ENCODE measurements around the gene MTHFSD.

The MTHFSD gene

GRCh38 chr16:86542756-86543750 lies 12.0 kb downstream of the MTHFSD start:
- Histone ChIP-seq H3K9me3 (no peaks in the 10 kb centered on the region), H3K27me3 (ENCODE audit: low read depth) (no peaks in the 10 kb centered on the region), H3K36me3 (replicated peaks) (peaks cover 36% of the 10 kb centered on the region), H3K4me1 (no peaks in the 10 kb centered on the region), H3K4me3 (no peak overlapping the region)
- in situ Hi-C loops (cut with MboI; ENCODE audit: low sequenced_read_pairs): no loop called here
- no peak for DNase-seq (ENCODE audit: low spot score in 2 of 2)

- no peak for DNase-seq (ENCODE audit: low spot score in 2 of 2)
- Histone ChIP-seq H3K9me3 (no peaks in the 10 kb centered on the region), H3K27me3 (ENCODE audit: low read depth) (no peaks in the 10 kb centered on the region), H3K36me3 (replicated peaks) (peaks cover 27% of the 10 kb centered on the region), H3K4me1 (no peaks in the 10 kb centered on the region), H3K4me3 (no peak overlapping the region)
- in situ Hi-C loops (cut with MboI; ENCODE audit: low sequenced_read_pairs): no loop called here
These were observed 13.5 kb downstream of the MTHFSD start for GRCh38 chr16:86541560-86541959.

GRCh38 chr16:86540894-86541293 lies 14.1 kb downstream of the MTHFSD start:
- DNase-seq (ENCODE audit: low spot score in 2 of 2): no peak
- Histone ChIP-seq H3K36me3 (replicated peaks) (peaks cover 26% of the 10 kb centered on the region), H3K4me3 (no peak overlapping the region), H3K9me3 (no peaks in the 10 kb centered on the region), H3K27me3 (ENCODE audit: low read depth) (no peaks in the 10 kb centered on the region), H3K4me1 (no peaks in the 10 kb centered on the region)
- in situ Hi-C loops (cut with MboI; ENCODE audit: low sequenced_read_pairs): no loop called here

DNA sequence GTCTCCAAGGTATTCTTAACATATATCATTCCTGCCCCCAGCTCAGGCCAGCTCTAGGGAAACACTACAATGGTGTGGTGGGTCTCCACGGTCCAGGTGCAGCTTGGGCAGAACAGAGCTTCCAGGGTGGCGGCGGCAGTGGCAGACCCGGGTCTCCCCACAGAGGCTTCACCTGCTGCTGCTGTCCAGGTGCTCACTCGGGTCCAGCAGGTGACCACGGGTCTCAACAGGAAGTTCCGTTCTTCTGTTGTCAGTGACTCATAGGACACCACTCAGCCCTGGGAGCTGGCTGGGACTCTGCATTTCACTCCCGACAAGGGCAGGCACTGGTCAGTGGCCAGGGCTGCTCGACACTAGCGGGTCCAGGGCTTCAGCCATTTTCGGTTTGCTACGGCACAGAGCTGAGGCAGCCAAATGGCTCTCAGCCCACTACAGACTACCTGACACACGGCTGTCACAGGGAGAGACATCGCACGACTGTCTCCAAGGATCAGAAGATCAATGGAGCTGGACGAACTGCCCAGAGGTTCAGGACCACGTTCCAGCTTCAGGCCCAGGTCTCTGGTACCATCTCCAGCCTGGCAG lies 16.7 kb downstream of the MTHFSD start:
- no peak for DNase-seq (ENCODE audit: low spot score in 2 of 2)
- H3K4me3 ChIP-seq: no peak overlapping the region
- peaks cover 23% of the 10 kb centered on the region for H3K36me3 ChIP-seq (replicated peaks)
- in situ Hi-C loops (cut with MboI; ENCODE audit: low sequenced_read_pairs): no loop called here
- no peaks in the 10 kb centered on the region for H3K4me1 ChIP-seq
- H3K27me3 ChIP-seq (ENCODE audit: low read depth): no peaks in the 10 kb centered on the region
- no peaks in the 10 kb centered on the region for H3K9me3 ChIP-seq

DNA sequence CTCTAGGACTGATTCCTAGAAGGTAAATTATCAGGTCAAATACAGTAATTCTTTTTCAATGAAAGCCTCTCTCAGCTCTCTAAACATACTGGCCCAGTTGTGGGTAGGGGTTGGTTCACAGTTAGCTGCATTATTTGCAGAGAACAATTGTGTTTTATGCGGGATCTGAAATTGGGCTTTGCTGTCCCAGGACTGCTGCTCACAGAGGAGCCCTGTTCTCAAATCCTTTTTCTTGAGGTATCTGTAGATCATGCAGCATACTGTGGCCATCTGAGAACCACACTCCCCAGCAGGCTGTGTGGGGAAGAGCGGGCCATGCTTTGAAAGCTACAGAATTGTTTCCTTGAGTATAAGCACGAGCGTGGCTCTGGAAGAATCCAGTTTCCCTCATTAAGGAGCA lies 17.5 kb downstream of the MTHFSD start:
- in situ Hi-C loops (cut with MboI; ENCODE audit: low sequenced_read_pairs): no loop called here
- peaks cover 23% of the 10 kb centered on the region for H3K36me3 ChIP-seq (replicated peaks)
- H3K4me1 ChIP-seq: no peaks in the 10 kb centered on the region
- DNase-seq (ENCODE audit: low spot score in 2 of 2): no peak
- H3K9me3 ChIP-seq: no peaks in the 10 kb centered on the region
- no peak overlapping the region for H3K4me3 ChIP-seq
- H3K27me3 ChIP-seq (ENCODE audit: low read depth): no peaks in the 10 kb centered on the region

DNA sequence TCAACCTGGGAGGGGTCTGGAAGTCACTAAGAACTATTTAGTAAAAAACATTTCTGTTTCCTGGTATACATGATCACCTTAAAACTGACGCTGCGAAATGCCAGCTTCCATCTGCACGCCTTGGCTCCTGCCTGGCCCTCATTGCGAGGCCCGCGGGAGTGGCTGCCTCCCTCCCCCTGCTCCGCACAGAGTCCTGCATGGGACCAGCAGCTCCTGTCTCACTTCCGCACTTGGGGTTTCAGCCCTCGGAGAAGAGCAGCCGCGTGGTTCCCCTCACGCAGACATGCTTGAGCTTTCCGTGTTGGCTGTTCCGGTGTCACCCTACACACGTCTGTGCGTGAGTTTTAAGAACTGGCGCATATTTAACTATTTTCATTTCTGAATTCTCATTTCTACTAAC lies 18.4 kb downstream of the MTHFSD start:
- H3K9me3 ChIP-seq: no peaks in the 10 kb centered on the region
- H3K4me3 ChIP-seq: no peak overlapping the region
- H3K36me3 ChIP-seq (replicated peaks): peaks cover 16% of the 10 kb centered on the region
- in situ Hi-C loops (cut with MboI; ENCODE audit: low sequenced_read_pairs): no loop called here
- no peaks in the 10 kb centered on the region for H3K4me1 ChIP-seq
- H3K27me3 ChIP-seq (ENCODE audit: low read depth): no peaks in the 10 kb centered on the region
- no peak for DNase-seq (ENCODE audit: low spot score in 2 of 2)

DNA sequence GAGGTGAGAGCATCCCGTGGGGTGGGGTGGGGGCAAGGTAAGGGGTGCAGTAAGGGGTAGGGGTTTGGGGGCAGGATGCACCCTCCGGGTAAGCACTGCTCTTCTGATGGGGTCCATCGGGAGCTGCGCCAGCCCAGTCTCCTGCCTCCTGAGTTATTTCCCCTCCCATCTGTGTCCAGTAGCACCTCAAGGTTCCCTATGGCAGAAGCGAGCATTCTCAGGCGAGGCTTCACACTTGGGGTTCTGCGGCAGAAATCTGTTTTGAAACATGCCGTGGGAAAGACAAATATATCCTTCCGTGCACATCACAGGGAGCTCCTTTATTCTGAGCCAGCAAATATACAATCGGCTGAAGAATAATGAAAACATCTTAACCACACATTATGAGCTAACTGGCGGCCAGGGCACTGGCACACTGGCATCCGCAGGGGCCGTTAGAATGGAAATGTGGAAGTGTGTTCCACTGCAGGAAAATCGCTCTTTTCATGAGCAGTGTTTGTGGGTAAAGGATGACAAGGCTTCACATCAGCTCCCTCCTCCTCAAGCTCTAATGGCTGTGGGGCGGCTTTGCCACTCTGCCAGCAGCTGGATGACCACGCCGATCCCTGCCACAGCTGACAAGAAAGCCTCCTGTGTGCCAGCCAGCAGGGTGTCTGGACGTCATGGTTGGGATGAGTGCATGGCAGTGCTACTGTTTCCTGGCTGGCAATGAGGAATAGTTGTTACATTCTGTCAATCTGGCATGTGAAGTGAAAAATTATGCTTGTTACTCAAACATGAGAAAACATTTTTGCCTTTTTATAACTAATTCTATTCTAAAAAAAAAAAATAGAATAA lies 20.0 kb downstream of the MTHFSD start:
- Histone ChIP-seq H3K4me3 (no peak overlapping the region), H3K36me3 (replicated peaks) (peaks cover 15% of the 10 kb centered on the region), H3K4me1 (no peaks in the 10 kb centered on the region), H3K9me3 (no peaks in the 10 kb centered on the region), H3K27me3 (ENCODE audit: low read depth) (no peaks in the 10 kb centered on the region)
- no peak for DNase-seq (ENCODE audit: low spot score in 2 of 2)
- in situ Hi-C loops (cut with MboI; ENCODE audit: low sequenced_read_pairs): no loop called here

- Histone ChIP-seq H3K36me3 (replicated peaks) (peaks cover 9% of the 10 kb centered on the region; the same call in 1 of the 2 replicates), H3K27me3 (ENCODE audit: low read depth) (no peaks in the 10 kb centered on the region), H3K4me3 (no peak overlapping the region), H3K4me1 (no peaks in the 10 kb centered on the region), H3K9me3 (no peaks in the 10 kb centered on the region)
- in situ Hi-C loops (cut with MboI; ENCODE audit: low sequenced_read_pairs): no loop called here
- no peak for DNase-seq (ENCODE audit: low spot score in 2 of 2)
These were observed 21.2 kb downstream of the MTHFSD start for GRCh38 chr16:86533767-86534351.

- H3K9me3 ChIP-seq: no peaks in the 10 kb centered on the region
- no peaks in the 10 kb centered on the region for H3K4me1 ChIP-seq
- H3K4me3 ChIP-seq: no peak overlapping the region
- H3K36me3 ChIP-seq (replicated peaks): peaks cover 4% of the 10 kb centered on the region; the same call in 1 of the 2 replicates
- H3K27me3 ChIP-seq (ENCODE audit: low read depth): no peaks in the 10 kb centered on the region
- in situ Hi-C loops (cut with MboI; ENCODE audit: low sequenced_read_pairs): no loop called here
- no peak for DNase-seq (ENCODE audit: low spot score in 2 of 2)
These were observed 22.0 kb downstream of the MTHFSD start for GRCh38 chr16:86533076-86533475.

DNA sequence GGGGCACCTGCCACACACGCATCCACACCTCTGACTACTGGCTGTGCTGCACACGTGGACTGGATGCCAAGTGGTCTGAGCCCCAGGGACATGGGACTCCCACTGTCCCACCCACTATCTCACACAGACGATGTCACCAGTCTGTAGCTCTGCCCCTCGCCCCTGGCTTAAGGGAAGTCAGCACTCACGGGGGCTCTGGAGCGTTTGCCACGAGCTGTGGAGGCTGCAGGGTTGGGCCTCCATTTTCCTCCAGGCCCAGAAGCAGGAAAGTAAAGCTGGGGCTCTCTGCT lies 22.6 kb downstream of the MTHFSD start:
- no peak for DNase-seq (ENCODE audit: low spot score in 2 of 2)
- in situ Hi-C loops (cut with MboI; ENCODE audit: low sequenced_read_pairs): no loop called here
- Histone ChIP-seq H3K36me3 (replicated peaks) (no peaks in the 10 kb centered on the region; the same call in 1 of the 2 replicates), H3K9me3 (no peaks in the 10 kb centered on the region), H3K4me1 (no peaks in the 10 kb centered on the region), H3K27me3 (ENCODE audit: low read depth) (no peaks in the 10 kb centered on the region), H3K4me3 (no peak overlapping the region)

DNA sequence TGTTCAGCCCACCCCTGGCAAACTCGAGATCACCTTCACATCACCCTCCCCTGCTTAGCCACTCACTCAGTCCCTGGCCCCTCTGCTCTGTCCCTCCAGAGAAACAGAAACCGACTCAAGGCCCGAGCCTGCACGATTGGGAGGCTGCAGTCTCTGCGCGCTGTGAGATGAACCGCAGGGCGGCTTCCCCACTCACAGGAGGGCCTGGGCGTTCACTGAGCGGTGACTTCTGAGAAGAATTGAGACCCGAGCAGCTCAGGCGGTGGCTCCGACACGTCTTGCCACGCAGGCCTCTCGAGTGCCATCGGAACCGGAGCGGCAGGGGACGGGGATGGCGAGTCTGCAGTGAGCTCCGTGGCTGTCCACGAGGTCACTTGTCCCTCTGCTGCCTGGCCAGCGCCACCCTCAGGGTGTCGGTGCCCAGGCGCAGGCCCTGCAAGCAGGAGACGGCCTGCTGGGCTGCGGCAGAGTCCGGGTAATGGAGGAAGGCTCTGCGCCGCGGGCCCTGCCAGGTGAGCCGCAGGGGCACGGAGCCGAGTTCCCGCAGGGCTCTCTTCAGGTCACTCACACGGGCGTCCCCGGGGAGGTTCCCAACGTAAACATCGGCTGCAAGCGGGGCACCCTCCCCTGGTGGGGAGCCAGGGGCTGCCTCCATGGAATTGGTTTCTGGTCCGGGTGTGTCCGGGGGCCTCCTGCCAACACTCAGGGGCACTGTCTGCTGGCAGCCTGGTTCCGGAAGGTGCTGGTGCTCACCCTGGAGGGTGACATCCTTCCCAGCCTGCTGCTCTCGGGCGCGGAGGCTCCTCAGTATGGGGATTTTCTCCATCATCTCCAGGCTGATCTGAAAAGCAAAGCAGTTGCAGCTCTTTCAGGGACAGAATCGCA lies 23.2 kb downstream of the MTHFSD start:
- Histone ChIP-seq H3K4me1 (no peaks in the 10 kb centered on the region), H3K36me3 (replicated peaks) (no peaks in the 10 kb centered on the region; the same call in 1 of the 2 replicates), H3K9me3 (no peaks in the 10 kb centered on the region), H3K4me3 (no peak overlapping the region), H3K27me3 (ENCODE audit: low read depth) (no peaks in the 10 kb centered on the region)
- DNase-seq (ENCODE audit: low spot score in 2 of 2): no peak
- in situ Hi-C loops (cut with MboI; ENCODE audit: low sequenced_read_pairs): no loop called here

- no peaks in the 10 kb centered on the region for H3K4me1 ChIP-seq
- no peaks in the 10 kb centered on the region; the same call in 1 of the 2 replicates for H3K36me3 ChIP-seq (replicated peaks)
- no peaks in the 10 kb centered on the region for H3K9me3 ChIP-seq
- in situ Hi-C loops (cut with MboI; ENCODE audit: low sequenced_read_pairs): no loop called here
- DNase-seq (ENCODE audit: low spot score in 2 of 2): no peak
- no peaks in the 10 kb centered on the region for H3K27me3 ChIP-seq (ENCODE audit: low read depth)
- H3K4me3 ChIP-seq: no peak overlapping the region
These were observed 23.9 kb downstream of the MTHFSD start for GRCh38 chr16:86531191-86531545.

Data from HAP-1 (cell line).